SU-DHL-6 (cell line): ENCODE measurements around the gene COX6B2.

Experiments used
- H2AFZ ChIP-seq: fragments of 200-600 bp; sonication (generic); 2 replicates; pipeline ENCODE4 v1.6.1; 2014; ENCODE audit warnings: low read depth, mild to moderate bottlenecking, moderate library complexity, mixed read lengths, antibody characterized with exemption, low read length; ENCODE audit not compliant: severe bottlenecking
- H3F3A ChIP-seq: fragments of 200-600 bp; shearing (Covaris generic); 2 replicates; pipeline ENCODE4 v1.6.0; 2016; ENCODE audit warnings: antibody characterized with exemption, mild to moderate bottlenecking; ENCODE audit not compliant: insufficient read depth
- H3K27ac ChIP-seq: fragments of 200-600 bp; sonication (generic); 2 replicates; pipeline ENCODE4 v1.5.1; 2016; ENCODE audit warnings: low read depth, mild to moderate bottlenecking, low read length, moderate library complexity, mixed read lengths
- H3K27me3 ChIP-seq: fragments of 200-600 bp; sonication (generic), shearing (Covaris generic); 2 replicates; pipeline ENCODE4 v1.6.0; 2014; ENCODE audit warnings: mild to moderate bottlenecking, low read length
- H3K36me3 ChIP-seq: fragments of 200-600 bp; sonication (generic); 2 replicates; pipeline ENCODE4 v1.6.1; 2014; ENCODE audit warnings: mild to moderate bottlenecking, low read length, mixed read lengths
- H3K4me2 ChIP-seq: fragments of 300-600, 200-600 bp; shearing (Covaris generic), sonication (generic); 2 replicates; pipeline ENCODE4 v1.6.0; 2014; ENCODE audit warnings: low read length, low read depth, mild to moderate bottlenecking; ENCODE audit not compliant: poor library complexity, severe bottlenecking
- H3K4me3 ChIP-seq: fragments of 200-600 bp; sonication (generic); 2 replicates; pipeline ENCODE4 v1.5.1; 2014; ENCODE audit warnings: antibody characterized with exemption, low read length, mild to moderate bottlenecking, mixed read lengths; ENCODE audit not compliant: insufficient read depth, poor library complexity, severe bottlenecking
- H3K79me2 ChIP-seq: fragments of 200-600 bp; sonication (generic); 2 replicates; pipeline ENCODE4 v1.6.1; 2014; ENCODE audit warnings: mild to moderate bottlenecking, low read length, moderate library complexity; ENCODE audit not compliant: insufficient read depth
- H3K9ac ChIP-seq: fragments of 200-600 bp; sonication (generic); 2 replicates; pipeline ENCODE4 v1.7.0; 2014; ENCODE audit warnings: mild to moderate bottlenecking, low read length
- H3K9me2 ChIP-seq: fragments of 200-600 bp; sonication (generic); replicated peaks from 2 replicates; pipeline ENCODE4 v1.6.1; 2014; ENCODE audit warnings: low read length; ENCODE audit not compliant: insufficient read depth
- H3K9me3 ChIP-seq: fragments of 200-600 bp; sonication (generic); 2 replicates; pipeline ENCODE4 v1.6.1; 2014; ENCODE audit warnings: low read length, mixed read lengths; ENCODE audit not compliant: insufficient read depth
- H4K20me1 ChIP-seq: fragments of 200-600 bp; sonication (generic); 2 replicates; pipeline ENCODE4 v1.6.1; 2014; ENCODE audit warnings: low read depth, mild to moderate bottlenecking, antibody characterized with exemption, low read length, moderate library complexity, mixed read lengths
- EZH2phosphoT487 ChIP-seq: fragments of 200-600 bp; sonication (generic), shearing (Covaris generic); conservative IDR thresholded peaks from 2 replicates; pipeline ENCODE4 v1.6.1; 2018; ENCODE audit warnings: mild to moderate bottlenecking, antibody characterized with exemption, low read length, moderate library complexity, mixed read lengths
- TF ChIP-seq, protein P1 (sequence below): fragments of 200-600 bp; sonication (generic); IDR thresholded peaks from one replicate; pipeline ENCODE4 v1.5.1; 2017; ENCODE audit warnings: antibody characterized with exemption, mild to moderate bottlenecking, low read length, moderate library complexity; ENCODE audit not compliant: insufficient read depth, poor library complexity, severe bottlenecking

The COX6B2 gene

DNA sequence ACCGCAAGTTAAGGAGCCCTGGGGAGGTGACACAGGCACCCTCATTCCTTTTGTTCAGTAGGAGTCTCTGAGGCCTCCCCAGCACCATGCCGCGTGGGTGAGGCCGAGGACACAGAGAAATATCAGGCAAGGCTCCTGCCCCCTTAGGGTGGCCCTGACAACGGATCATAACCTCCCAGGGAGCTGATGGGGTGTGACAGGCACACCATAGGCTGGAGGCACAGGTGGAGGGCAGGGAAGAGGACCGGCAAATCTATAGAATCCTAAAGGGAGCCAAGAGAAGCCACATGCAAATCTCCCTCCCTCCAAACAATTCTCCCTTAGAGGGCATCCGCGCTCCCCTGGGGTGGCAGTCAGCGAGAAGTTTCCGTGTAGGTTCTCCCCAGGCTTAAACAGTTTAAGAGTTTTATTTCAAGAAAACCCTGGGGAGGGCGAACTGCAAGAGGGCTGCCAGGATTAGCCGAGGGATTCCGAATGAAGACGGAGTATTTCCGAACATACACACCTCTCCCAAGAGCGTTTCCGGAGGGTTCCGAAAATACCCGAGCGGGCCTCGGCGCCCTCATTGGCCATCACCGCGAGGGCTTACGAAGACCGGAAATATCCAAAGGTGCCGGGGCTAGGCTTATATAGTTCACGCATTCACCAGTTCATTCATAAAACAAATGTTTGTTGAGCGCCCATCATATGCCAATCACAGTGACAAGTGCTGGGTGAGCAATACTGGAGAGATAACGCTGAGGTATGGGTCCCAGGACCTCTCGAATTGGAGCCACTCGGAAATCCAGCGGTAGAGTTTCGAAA, 30.6 kb upstream of the COX6B2 start:
- H3K9ac ChIP-seq: peak overlapping the region; percentile 98
- H3K27me3 ChIP-seq: no peaks in the 10 kb centered on the region
- no peaks in the 10 kb centered on the region for H3K9me3 ChIP-seq
- H3F3A ChIP-seq: peaks cover 35% of the 10 kb centered on the region
- peak overlapping the region; percentile 85 for H3K27ac ChIP-seq
- peaks cover 31% of the 10 kb centered on the region for H3K36me3 ChIP-seq
- peaks cover 26% of the 10 kb centered on the region for H4K20me1 ChIP-seq
- peaks cover 21% of the 10 kb centered on the region for H3K79me2 ChIP-seq
- peak overlapping the region; percentile 82 for H3K4me2 ChIP-seq
- TF ChIP-seq EZH2phosphoT487: no peak
- TF ChIP-seq, protein P1, sequence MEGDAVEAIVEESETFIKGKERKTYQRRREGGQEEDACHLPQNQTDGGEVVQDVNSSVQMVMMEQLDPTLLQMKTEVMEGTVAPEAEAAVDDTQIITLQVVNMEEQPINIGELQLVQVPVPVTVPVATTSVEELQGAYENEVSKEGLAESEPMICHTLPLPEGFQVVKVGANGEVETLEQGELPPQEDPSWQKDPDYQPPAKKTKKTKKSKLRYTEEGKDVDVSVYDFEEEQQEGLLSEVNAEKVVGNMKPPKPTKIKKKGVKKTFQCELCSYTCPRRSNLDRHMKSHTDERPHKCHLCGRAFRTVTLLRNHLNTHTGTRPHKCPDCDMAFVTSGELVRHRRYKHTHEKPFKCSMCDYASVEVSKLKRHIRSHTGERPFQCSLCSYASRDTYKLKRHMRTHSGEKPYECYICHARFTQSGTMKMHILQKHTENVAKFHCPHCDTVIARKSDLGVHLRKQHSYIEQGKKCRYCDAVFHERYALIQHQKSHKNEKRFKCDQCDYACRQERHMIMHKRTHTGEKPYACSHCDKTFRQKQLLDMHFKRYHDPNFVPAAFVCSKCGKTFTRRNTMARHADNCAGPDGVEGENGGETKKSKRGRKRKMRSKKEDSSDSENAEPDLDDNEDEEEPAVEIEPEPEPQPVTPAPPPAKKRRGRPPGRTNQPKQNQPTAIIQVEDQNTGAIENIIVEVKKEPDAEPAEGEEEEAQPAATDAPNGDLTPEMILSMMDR: no peak
- no peaks in the 10 kb centered on the region for H3K9me2 ChIP-seq
- peak overlapping the region; percentile 82 for H2AFZ ChIP-seq
- H3K4me3 ChIP-seq: peak overlapping the region; percentile 56

DNA sequence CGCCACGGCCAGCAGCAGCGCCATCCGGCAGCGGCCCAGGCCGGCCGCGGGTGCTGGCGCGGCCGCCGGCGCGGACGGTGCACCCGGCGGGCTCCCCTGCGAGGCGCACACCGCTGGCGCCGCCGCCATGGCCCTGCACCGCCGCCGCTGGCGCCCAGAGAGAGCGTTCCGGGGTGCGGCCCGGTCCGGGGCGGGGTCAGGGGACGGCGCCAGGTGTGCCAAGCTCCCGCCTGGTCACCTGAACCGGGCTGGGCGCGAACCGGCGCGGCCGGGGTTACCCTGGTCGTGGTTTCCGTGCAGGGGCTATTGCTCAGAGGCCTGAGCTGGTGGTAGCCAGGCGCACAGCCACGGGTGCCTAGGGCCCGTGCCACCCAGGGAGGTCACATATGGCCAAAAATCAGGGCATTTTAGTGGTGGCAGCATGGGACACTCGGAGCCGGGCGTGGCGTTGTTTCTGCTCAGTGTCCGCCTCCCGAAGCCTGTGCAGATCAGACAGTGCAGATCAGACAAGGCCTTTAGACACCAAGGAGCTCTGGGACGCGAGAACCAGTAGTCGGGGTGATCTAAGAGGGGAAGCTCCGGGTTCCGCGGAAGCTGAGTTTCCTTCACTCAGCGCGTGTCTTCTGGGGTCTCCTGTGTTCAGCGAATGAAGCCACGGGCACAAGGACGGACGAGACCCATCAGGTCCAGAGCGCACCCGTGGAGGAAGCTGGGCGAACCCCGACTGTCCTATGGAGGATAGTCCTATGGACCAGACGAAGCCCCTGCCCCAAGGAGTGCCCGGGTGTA, 29.8 kb upstream of the COX6B2 start, which contains the start of gene TMEM238:
TMEM238 (minus strand) TSS at position 162 of the 789 bp plus-strand sequence; CDS start at position 129, 33 bp downstream.
- no peaks in the 10 kb centered on the region for H3K27me3 ChIP-seq
- H3K79me2 ChIP-seq: peaks cover 21% of the 10 kb centered on the region
- H3K27ac ChIP-seq: peak within 1 kb of the TSS; percentile 85
- H3K9ac ChIP-seq: peak within 1 kb of the TSS; percentile 98
- H3K9me3 ChIP-seq: no peaks in the 10 kb centered on the region
- peaks cover 26% of the 10 kb centered on the region for H4K20me1 ChIP-seq
- peak within 1 kb of the TSS; percentile 82 for H2AFZ ChIP-seq
- no peaks in the 10 kb centered on the region for H3K9me2 ChIP-seq
- no peak for TF ChIP-seq EZH2phosphoT487
- TF ChIP-seq, protein P1: no peak
- peaks cover 27% of the 10 kb centered on the region for H3F3A ChIP-seq
- H3K36me3 ChIP-seq: peaks cover 31% of the 10 kb centered on the region
- peak within 1 kb of the TSS; percentile 56 for H3K4me3 ChIP-seq
- peak within 1 kb of the TSS; percentile 82 for H3K4me2 ChIP-seq

DNA sequence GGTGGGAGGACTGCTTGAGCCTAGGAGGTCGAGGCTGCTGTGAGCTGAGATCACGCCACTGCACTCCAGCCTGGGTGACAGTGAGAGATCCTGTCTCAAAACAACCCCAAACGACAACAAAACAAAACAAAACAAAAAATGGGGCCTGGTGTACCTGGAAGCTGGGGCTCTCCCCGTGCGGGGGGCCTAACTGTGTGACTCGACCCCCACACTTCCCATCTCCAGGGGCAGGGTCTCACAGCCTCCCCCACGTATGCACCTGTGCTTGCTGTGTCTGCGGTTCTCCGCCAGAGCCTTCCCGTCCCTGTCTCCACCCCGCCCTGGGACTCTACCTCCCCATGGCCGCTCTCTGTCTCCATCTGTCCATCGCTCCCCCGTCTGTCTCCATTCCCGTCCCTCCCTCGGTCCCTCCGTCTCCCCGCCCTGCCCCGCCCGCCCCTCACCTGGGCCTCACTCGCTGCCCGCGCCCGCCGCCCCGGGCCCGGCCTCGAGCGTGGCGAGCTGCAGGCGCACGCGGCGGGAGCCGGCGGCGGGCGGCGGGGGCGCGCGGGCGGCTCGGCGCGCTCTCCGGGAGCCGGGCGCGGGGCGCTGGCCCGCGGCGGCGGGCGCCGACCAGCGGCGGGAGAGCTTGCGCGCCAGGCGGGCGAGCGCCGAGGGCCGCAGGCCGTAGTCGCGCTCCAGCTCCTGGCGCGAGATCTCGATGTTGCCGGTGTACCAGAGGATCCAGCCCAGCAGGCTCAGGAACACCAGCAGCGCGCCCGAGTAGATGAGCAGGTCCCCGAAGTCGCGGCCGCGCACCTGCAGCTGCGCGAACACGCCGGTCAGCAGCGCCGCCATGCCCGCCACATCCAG, 29.0 kb upstream of the COX6B2 start:
- peak overlapping the region; percentile 85 for H3K27ac ChIP-seq
- peaks cover 27% of the 10 kb centered on the region for H3F3A ChIP-seq
- H4K20me1 ChIP-seq: peaks cover 20% of the 10 kb centered on the region
- H3K27me3 ChIP-seq: no peaks in the 10 kb centered on the region
- H3K79me2 ChIP-seq: peaks cover 21% of the 10 kb centered on the region
- no peaks in the 10 kb centered on the region for H3K9me2 ChIP-seq
- H3K4me2 ChIP-seq: peak overlapping the region; percentile 82
- peak overlapping the region; percentile 38 for H2AFZ ChIP-seq
- peaks cover 26% of the 10 kb centered on the region for H3K36me3 ChIP-seq
- H3K9me3 ChIP-seq: no peaks in the 10 kb centered on the region
- TF ChIP-seq, protein P1: no peak
- TF ChIP-seq EZH2phosphoT487: no peak
- peak overlapping the region; percentile 98 for H3K9ac ChIP-seq
- peak overlapping the region; percentile 56 for H3K4me3 ChIP-seq
